Measurements from ENCODE around the gene RRBP1.
A peak's percentile ranks its signal among the peaks of the same experiment; 100 is the strongest.

RRBP1 gene

GRCh38 chr20:17568045-17568788, 113.8 kb downstream of the RRBP1 start:
- Histone ChIP-seq H3K4me1 (peaks cover 0 to 57% (median 32%) of the 10 kb centered on the region in 4 donors), H3K27ac (peak overlapping the region; percentile 99 to 100), H3K36me3 (no peaks in the 10 kb centered on the region), H3K9me3 (no peaks in the 10 kb centered on the region), H3K27me3 (no peaks in the 10 kb centered on the region), H3K4me3 (peak overlapping the region; percentile 85 to 93)
- peak in 1 of 2 donors; percentile 62 for DNase-seq
- TF ChIP-seq, protein P1, sequence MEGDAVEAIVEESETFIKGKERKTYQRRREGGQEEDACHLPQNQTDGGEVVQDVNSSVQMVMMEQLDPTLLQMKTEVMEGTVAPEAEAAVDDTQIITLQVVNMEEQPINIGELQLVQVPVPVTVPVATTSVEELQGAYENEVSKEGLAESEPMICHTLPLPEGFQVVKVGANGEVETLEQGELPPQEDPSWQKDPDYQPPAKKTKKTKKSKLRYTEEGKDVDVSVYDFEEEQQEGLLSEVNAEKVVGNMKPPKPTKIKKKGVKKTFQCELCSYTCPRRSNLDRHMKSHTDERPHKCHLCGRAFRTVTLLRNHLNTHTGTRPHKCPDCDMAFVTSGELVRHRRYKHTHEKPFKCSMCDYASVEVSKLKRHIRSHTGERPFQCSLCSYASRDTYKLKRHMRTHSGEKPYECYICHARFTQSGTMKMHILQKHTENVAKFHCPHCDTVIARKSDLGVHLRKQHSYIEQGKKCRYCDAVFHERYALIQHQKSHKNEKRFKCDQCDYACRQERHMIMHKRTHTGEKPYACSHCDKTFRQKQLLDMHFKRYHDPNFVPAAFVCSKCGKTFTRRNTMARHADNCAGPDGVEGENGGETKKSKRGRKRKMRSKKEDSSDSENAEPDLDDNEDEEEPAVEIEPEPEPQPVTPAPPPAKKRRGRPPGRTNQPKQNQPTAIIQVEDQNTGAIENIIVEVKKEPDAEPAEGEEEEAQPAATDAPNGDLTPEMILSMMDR (IDR thresholded peaks at IDR 0.05), result no peak
- intact Hi-C loops (cut with DNase I; ENCODE audit: low total_unique reads), result loop anchor here (2.0 kb wide), 1 partner anchor 25 kb away; no protein-coding TSS in a partner anchor

DNA sequence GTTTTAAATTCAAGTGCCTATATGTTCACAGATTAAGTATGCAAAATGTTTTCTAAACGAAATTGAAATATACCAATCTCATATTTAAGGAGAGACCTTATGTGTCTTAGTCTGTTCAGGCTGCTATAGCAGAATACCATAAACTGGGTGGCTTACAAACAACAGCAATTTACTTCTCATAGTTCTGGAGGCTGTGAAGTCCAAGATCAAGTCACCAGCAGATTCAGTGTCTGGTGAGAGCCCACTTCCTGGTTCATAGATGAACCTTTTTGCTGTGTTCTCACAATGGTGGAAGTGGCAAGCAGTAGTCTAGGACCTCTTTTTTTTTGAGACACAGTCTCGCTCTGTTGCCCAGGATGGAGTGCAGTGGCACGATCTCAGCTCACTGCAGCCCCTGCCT, 115.7 kb downstream of the RRBP1 start:
- TF ChIP-seq, protein P1 (IDR thresholded peaks at IDR 0.05), result no peak
- Histone ChIP-seq H3K4me3 (no peak overlapping the region), H3K4me1 (peaks cover 0 to 75% (median 45%) of the 10 kb centered on the region in 4 donors), H3K36me3 (no peaks in the 10 kb centered on the region), H3K9me3 (no peaks in the 10 kb centered on the region), H3K27me3 (no peaks in the 10 kb centered on the region), H3K27ac (peak overlapping the region; percentile 99 to 100)
- no peak for DNase-seq
- intact Hi-C loops (cut with DNase I; ENCODE audit: low total_unique reads), result no loop called here

- no peaks in the 10 kb centered on the region for H3K36me3 ChIP-seq
- H3K4me1 ChIP-seq, result peaks cover 0 to 86% (median 54%) of the 10 kb centered on the region in 4 donors
- H3K9me3 ChIP-seq, result no peaks in the 10 kb centered on the region
- DNase-seq, result no peak
- TF ChIP-seq, protein P1 (IDR thresholded peaks at IDR 0.05), result no peak
- intact Hi-C loops (cut with DNase I; ENCODE audit: low total_unique reads), result no loop called here
- H3K27me3 ChIP-seq, result no peaks in the 10 kb centered on the region
- no peak overlapping the region for H3K4me3 ChIP-seq
- H3K27ac ChIP-seq, result peak overlapping the region; percentile 99 to 100
Observed at GRCh38 chr20:17565169-17565845, 116.7 kb downstream of the RRBP1 start.

Measured in tibial artery (tissue), 4 donors.